Activated gamma-delta T cell treated with anti-CD3 and anti-CD28 coated beads, Interleukin-2, amount 50 U/mL, for 16 hours (primary cell): Measurements from ENCODE around the gene KLHDC3.
A peak's percentile ranks its signal among the peaks of the same experiment; 100 is the strongest.

Experiments
- DNase-seq: peaks from one replicate; pipeline ENCODE4 v3.0.0-alpha.2; 2020; ENCODE audit warnings: low read depth

KLHDC3 gene

DNA sequence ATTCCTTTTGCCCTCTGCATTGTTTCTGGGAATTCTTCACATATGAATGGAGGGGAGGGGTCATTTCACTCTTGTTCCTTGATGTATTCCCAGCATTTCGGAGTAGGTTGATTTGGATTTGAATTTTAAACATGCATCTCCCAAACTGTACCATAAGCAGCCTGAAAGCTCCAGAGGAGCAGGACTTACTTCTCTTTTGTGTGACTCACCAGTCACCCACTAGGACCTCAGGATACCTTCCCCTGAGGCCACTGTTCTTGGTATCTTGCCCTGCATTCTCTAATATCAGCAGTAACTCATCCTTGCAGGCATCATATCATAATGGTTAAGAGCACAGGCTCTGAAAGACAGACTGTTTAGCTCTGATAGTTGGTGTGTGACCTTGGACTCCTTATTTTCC is 44.5 kb downstream of the KLHDC3 start:
- no peak for DNase-seq

DNA sequence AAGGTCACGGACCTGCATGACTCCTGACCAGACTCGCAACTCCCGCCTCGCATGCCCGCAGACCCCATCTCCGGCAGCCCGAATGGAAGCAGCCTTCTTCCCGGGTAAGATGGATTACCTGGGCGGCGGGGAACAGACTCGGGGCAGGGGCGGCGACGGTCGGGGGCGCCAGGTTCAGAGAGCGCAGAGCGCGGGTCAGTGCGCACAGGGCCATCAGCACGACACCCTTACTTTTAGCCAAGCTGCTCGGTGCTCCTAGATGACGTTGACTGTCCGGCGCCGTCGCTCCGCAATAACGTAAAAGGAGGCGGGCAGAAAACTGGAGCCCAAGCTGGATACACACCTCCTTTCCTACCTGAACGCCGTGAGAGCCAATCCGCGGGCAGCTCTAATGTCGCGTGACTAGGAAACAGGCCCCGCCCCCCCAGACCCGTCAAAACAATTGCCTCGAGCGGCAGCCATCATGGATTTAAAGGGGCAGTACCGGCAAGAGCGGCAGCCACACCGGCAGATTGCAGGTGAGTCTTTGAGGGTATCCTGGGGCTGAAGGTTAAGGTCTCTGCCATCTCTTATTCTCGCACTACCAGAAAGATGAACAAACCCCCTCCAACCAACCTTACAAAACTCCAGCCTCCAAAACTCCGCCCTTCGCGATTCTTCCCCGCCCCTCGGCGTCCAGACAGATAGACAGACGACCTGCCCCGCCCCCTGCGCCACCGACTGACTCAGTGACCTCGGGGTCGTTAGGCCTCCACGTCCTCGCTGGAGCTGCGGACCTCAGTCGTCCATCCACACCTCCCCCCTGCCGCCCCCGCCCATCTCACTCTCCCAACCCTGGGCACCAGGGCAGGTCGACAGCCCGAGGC is 45.4 kb downstream of the KLHDC3 start, which contains the start of the genes KLC4 and MRPL2:
Gene KLC4, plus strand, starts transcription at position 464 of the 866 bp plus-strand sequence. CDS start 1,705 bp downstream, outside the sequence.
Gene MRPL2, minus strand, starts transcription at position 267 of the 866 bp plus-strand sequence. Its CDS starts 53 bp downstream, at position 214.
- peak; percentile 95 for DNase-seq

DNA sequence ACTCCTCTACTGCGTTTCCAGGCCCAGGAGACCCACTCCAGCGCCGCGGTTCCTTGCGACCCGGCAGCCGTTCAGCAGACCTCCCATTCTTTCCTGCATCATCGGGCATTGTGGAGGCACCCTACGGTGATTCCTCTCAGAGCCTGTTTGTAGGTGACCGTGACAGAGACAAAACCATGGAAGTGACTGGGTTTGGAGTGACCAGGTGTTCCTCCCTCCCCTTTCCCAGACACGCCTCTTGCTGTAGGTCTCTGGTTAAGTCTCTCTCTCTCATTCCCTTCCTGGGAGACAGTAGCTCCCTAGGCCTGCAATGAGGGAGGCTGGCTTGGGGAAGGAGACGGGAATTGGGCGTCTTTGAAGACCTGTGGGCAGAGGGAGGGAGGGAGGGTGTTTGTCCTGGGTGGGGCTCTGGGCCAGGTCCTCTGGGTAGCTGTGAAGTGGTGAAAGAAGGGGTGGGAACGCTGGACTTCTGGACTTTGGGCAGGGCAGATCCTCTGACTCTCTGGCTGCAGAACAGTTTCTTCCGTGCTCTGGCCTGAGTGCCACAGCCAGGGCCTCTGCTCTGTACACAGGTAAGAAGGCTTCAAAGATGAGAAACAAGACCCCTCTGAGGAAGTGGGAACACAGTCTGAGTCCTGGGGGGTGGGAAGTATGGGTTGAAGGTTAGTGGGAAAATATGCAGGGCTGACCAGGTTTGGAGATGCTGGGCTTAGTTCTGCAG is 46.1 kb downstream of the KLHDC3 start:
- no peak for DNase-seq

DNA sequence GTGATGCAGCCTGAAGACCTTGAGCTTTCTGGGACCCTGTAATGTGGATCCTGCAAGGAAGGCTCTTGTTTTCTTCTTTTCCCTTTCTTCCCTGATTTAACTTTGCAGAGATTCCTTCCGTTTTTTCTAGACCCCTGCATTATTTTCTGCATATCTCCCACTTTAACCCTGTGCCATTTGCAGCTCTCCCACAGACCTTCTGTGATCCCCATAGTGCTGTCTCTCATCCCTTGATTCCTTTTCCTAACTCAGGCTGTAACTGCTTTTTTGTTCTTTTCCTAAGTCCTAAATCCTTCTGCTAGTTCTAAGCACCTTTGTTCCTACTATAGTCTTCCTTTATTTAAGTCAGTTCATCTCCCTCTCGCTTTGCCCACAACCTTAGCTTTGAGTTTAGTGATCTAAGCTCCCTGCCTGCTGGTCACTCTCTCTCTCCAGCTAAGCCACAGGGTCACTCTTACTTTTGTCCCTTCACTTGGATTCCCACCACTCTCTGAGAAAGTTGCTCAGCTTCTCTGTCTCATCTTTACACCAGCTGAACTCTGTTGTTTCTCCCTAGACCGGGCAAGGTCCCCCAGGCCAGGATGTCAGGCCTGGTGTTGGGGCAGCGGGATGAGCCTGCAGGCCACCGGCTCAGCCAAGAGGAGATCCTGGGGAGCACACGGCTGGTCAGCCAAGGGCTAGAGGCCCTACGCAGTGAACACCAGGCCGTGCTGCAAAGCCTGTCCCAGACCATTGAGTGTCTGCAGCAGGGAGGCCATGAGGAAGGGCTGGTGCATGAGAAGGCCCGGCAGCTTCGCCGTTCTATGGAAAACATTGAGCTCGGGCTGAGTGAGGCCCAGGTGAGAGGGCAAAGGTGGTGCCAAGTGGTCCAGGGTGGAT is 46.9 kb downstream of the KLHDC3 start:
- no peak for DNase-seq

- DNase-seq = no peak
Observed at GRCh38 chr6:43061861-43062260, 47.8 kb downstream of the KLHDC3 start.

DNA sequence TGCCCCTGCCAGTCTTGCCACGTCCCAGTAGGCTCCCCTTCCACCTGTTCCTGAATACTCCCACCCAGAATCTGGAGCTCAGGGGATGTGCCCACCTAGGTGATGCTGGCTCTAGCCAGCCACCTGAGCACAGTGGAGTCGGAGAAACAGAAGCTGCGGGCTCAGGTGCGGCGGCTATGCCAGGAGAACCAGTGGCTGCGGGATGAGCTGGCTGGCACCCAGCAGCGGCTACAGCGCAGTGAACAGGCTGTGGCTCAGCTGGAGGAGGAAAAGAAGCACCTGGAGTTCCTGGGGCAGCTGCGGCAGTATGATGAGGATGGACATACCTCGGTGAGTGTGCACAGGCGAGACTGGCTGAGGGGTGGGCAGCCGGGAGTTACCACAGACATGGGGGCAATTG is 48.8 kb downstream of the KLHDC3 start:
- no peak for DNase-seq

DNA sequence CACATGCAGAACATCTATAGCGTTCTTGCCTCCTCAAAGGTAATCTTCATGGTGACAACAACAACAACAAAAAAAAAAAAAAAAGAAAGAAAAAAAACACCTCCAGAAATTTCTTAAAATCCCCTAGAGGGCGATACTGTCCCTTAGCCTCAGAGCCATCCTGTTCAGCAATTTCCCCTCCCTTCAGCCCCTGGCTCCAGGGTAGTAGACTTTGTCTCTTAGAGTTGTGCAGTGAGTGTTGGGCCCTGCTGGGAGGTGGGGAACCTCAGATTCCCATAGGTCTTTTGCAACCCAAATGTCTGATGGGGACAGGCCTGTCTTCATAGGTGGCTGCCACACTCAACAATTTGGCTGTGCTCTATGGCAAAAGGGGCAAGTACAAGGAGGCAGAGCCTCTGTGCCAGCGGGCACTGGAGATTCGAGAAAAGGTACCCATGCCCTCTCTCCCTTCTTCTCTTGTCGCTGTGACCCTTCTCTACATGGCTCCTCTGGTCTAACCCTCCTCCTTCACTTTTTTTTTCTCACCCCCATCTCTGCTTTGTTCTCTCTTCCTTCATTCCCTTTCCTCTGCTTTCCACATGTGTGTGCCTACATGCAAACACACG is 56.1 kb downstream of the KLHDC3 start:
- no peak for DNase-seq
